H9 (cell line): ENCODE measurements around the gene CATSPER1. TPM values are rescaled to one million over a fixed set of nuclear protein-coding genes. Genes with fewer than 3 reads are reported as not detected.

Experiments
- DNase-seq: peaks from one replicate; pipeline ENCODE4 v3.0.0-alpha.2; 2017
- H2AFZ ChIP-seq: one replicate; pipeline ENCODE4 v1.6.1; 2013; ENCODE audit warnings: mild to moderate bottlenecking, low read length, control low read depth, moderate library complexity
- H2AK5ac ChIP-seq: 2 replicates; pipeline ENCODE4 v1.6.1; 2013; ENCODE audit warnings: low read length, control low read depth, mixed read lengths; ENCODE audit not compliant: insufficient read length
- H2BK120ac ChIP-seq: one replicate; pipeline ENCODE4 v1.6.1; 2013; ENCODE audit warnings: low read depth, mild to moderate bottlenecking, low read length, control low read depth, inconsistent platforms; ENCODE audit not compliant: poor library complexity, severe bottlenecking
- H2BK12ac ChIP-seq: 2 replicates; pipeline ENCODE4 v1.6.1; 2013; ENCODE audit warnings: low read length, control low read depth, mixed read lengths, low read depth; ENCODE audit not compliant: insufficient read length
- H2BK15ac ChIP-seq: 2 replicates; pipeline ENCODE4 v1.6.1; 2013; ENCODE audit warnings: low read depth, low read length, control low read depth
- H2BK20ac ChIP-seq: one replicate; pipeline ENCODE4 v1.6.1; 2013; ENCODE audit warnings: low read depth, mild to moderate bottlenecking, low read length, control low read depth, inconsistent platforms; ENCODE audit not compliant: poor library complexity, severe bottlenecking
- H2BK5ac ChIP-seq: 2 replicates; pipeline ENCODE4 v1.6.1; 2013; ENCODE audit warnings: low read length, control low read depth, mixed read lengths; ENCODE audit not compliant: insufficient read length
- H3K14ac ChIP-seq: 2 replicates; pipeline ENCODE4 v1.6.1; 2013; ENCODE audit warnings: low read length, control low read depth; ENCODE audit not compliant: insufficient read depth
- H3K18ac ChIP-seq: 2 replicates; pipeline ENCODE4 v1.6.1; 2013; ENCODE audit warnings: low read depth, mild to moderate bottlenecking, mixed read lengths, low read length, control low read depth; ENCODE audit not compliant: insufficient read length
- H3K23ac ChIP-seq: 2 replicates; pipeline ENCODE4 v1.6.1; 2013; ENCODE audit warnings: low read length, control low read depth, mixed read lengths, low read depth; ENCODE audit not compliant: insufficient read length
- H3K23me2 ChIP-seq: 2 replicates; pipeline ENCODE4 v1.6.1; 2013; ENCODE audit warnings: low read depth, mild to moderate bottlenecking, mixed read lengths, low read length, control low read depth; ENCODE audit not compliant: insufficient read length, poor library complexity, severe bottlenecking
- H3K27ac ChIP-seq: 2 replicates; pipeline ENCODE4 v1.5.1; 2013; ENCODE audit warnings: low read length, control low read depth, mixed read lengths, low read depth; ENCODE audit not compliant: insufficient read length
- H3K27me3 ChIP-seq: 2 replicates; pipeline ENCODE4 v1.6.1; 2013; ENCODE audit warnings: low read length, control low read depth, inconsistent platforms; ENCODE audit not compliant: insufficient read depth
- H3K4ac ChIP-seq: 2 replicates; pipeline ENCODE4 v1.6.1; 2013; ENCODE audit warnings: low read depth, mild to moderate bottlenecking, control low read depth, inconsistent platforms, low read length, moderate library complexity
- H3K4me1 ChIP-seq: 2 replicates; pipeline ENCODE4 v1.6.1; 2013; ENCODE audit warnings: low read length, control low read depth, inconsistent platforms; ENCODE audit not compliant: insufficient read depth
- H3K4me2 ChIP-seq: 2 replicates; pipeline ENCODE4 v1.6.1; 2013; ENCODE audit warnings: low read length, control low read depth, mixed read lengths; ENCODE audit not compliant: insufficient read length, insufficient read depth
- H3K56ac ChIP-seq: 2 replicates; pipeline ENCODE4 v1.6.1; 2013; ENCODE audit warnings: low read depth, mild to moderate bottlenecking, mixed read lengths, low read length, control low read depth; ENCODE audit not compliant: insufficient read length
- H3K79me1 ChIP-seq: 2 replicates; pipeline ENCODE4 v1.6.1; 2013; ENCODE audit warnings: low read depth, mild to moderate bottlenecking, moderate library complexity, low read length, control low read depth, inconsistent platforms; ENCODE audit not compliant: insufficient read depth, poor library complexity, severe bottlenecking
- H3K79me2 ChIP-seq: 2 replicates; pipeline ENCODE4 v1.6.1; 2013; ENCODE audit warnings: low read length, control low read depth, inconsistent platforms; ENCODE audit not compliant: insufficient read depth
- H3K9ac ChIP-seq: 2 replicates; pipeline ENCODE4 v1.6.1; 2013; ENCODE audit warnings: low read length, control low read depth, mixed read lengths; ENCODE audit not compliant: insufficient read length; ENCODE audit errors: extremely low read depth
- H3K9me3 ChIP-seq: one replicate; pipeline ENCODE4 v1.6.1; 2013; ENCODE audit warnings: low read depth, low read length, inconsistent platforms; ENCODE audit not compliant: control insufficient read depth
- H3T11ph ChIP-seq: one replicate; pipeline ENCODE4 v1.6.1; 2013; ENCODE audit warnings: mild to moderate bottlenecking, low read length, control low read depth, inconsistent platforms
- H4K20me1 ChIP-seq: one replicate; pipeline ENCODE4 v1.6.1; 2013; ENCODE audit not compliant: control insufficient read depth, insufficient read length, insufficient read depth
- H4K5ac ChIP-seq: 2 replicates; pipeline ENCODE4 v1.6.1; 2013; ENCODE audit warnings: low read depth, mild to moderate bottlenecking, mixed read lengths, low read length, control low read depth; ENCODE audit not compliant: insufficient read length
- H4K8ac ChIP-seq: replicated peaks from 2 replicates; pipeline ENCODE4 v1.6.1; 2013; ENCODE audit warnings: low read length, control low read depth, mixed read lengths, low read depth; ENCODE audit not compliant: insufficient read length
- H4K91ac ChIP-seq: 2 replicates; pipeline ENCODE4 v1.6.1; 2013; ENCODE audit warnings: low read depth, mild to moderate bottlenecking, moderate library complexity, mixed read lengths, low read length, control low read depth; ENCODE audit not compliant: insufficient read length
- H3K27ac Mint-ChIP-seq, 3 experiments: 2 replicates in 2 of 3; 3 replicates in 1 of 3; pipeline ENCODE4 v1.8.0; 2020 to 2021; ENCODE audit warnings: mixed read lengths in 3 of 3, mild to moderate bottlenecking in 1 of 3, moderate library complexity in 1 of 3
- H3K27me3 Mint-ChIP-seq: 2 replicates; pipeline ENCODE4 v1.8.0; 2021; ENCODE audit warnings: low read depth, mild to moderate bottlenecking, moderate library complexity, mixed read lengths
- H3K36me3 Mint-ChIP-seq, 3 experiments: 2 replicates in 2 of 3; 3 replicates in 1 of 3; pipeline ENCODE4 v1.8.0; 2020 to 2021; ENCODE audit warnings: low read depth in 3 of 3, mixed read lengths in 3 of 3; ENCODE audit not compliant: insufficient read depth in 1 of 3
- H3K4me1 Mint-ChIP-seq, 2 experiments: 2 replicates each; pipeline ENCODE4 v1.8.0; 2020; ENCODE audit warnings: mixed read lengths in 2 of 2
- H3K4me3 Mint-ChIP-seq, 2 experiments: 2 replicates in 1 of 2; 3 replicates in 1 of 2; pipeline ENCODE4 v1.8.0; 2020 to 2021; ENCODE audit warnings: mild to moderate bottlenecking in 2 of 2, mixed read lengths in 2 of 2, moderate library complexity in 1 of 2
- H3K9me3 Mint-ChIP-seq, 2 experiments: 2 replicates in 1 of 2; 3 replicates in 1 of 2; pipeline ENCODE4 v1.8.0; 2020; ENCODE audit warnings: mild to moderate bottlenecking in 2 of 2, mixed read lengths in 2 of 2, moderate library complexity in 1 of 2
- WGBS: extraction: QIAGEN DNeasy Blood & Tissue Kit; methylation state at CpG from one replicate; pipeline ENCODE4 v1.1.7; 2013; ENCODE audit warnings: missing lambda C conversion rate, low lambda C conversion rate, mixed read lengths; ENCODE audit not compliant: insufficient read length; ENCODE audit errors: extremely low coverage; 5-methylcytosine and 5-hydroxymethylcytosine counted together
- total RNA-seq: library from RNA; stranded (reverse); gene quantifications from 2 replicates; pipeline ENCODE4 v1.2.1, GENCODE V29; 2021
- TF ChIP-seq, protein P1 (sequence below): fragments of 200-600 bp; sonication (generic); conservative IDR thresholded peaks from 3 replicates; pipeline ENCODE4 v1.8.0; 2021; ENCODE audit warnings: antibody characterized with exemption, mild to moderate bottlenecking

Gene CATSPER1
- total RNA-seq, 1 experiment from 2014 or later, result not detected

DNA sequence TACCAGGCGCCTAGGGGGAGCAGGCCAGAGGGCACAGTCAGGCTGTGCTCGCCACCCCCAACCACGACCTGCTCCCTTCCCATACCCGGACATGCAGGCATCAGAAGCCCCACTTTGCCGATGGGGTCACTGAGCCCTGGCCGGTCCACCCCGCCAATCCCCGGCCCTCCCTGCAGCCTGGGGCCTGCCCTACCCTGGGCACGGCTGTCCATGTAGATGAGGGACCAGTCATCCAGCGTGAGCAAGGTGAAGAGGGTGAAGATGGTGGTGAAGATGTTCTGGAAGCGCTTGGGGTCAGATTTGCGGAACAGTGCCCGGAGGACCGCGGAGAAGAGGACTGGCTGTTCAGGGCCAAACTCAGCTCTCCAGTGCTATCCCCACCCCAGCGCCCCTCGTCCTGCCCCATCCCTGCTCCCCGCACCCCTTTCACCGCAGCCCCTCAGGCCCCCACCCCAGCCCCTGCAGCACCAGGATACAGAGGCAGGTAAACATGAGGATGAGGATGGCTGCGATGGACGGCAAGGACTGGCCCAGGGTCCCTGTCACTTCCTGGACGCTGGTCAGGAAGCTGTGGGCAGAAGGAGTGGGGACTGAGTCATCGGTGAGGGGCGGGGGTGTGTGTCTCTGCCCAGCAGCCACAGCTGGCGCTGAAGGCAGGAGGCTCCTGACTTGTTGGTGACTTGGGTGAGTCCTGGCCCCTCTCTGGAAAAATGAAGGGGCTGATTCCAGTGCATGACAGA, 5.5 kb downstream of the CATSPER1 start:
- Histone ChIP-seq H3K27ac (no peak overlapping the region), H2BK20ac (no peak overlapping the region), H3K27me3 (no peaks in the 10 kb centered on the region; the same call in 1 of the 2 replicates), H4K91ac (no peak overlapping the region), H3K4me2 (no peak overlapping the region), H3K18ac (no peak overlapping the region), H3K23me2 (peaks cover 3% of the 10 kb centered on the region), H3K79me1 (no peaks in the 10 kb centered on the region), H2AFZ (no peak overlapping the region), H3K9ac (no peak overlapping the region), H4K20me1 (no peaks in the 10 kb centered on the region), H2BK120ac (no peak overlapping the region), H2BK12ac (no peak overlapping the region), H2BK15ac (no peak overlapping the region), H3K23ac (no peak overlapping the region), H3T11ph (no peak overlapping the region), H4K5ac (no peak overlapping the region), H4K8ac (no peak overlapping the region), H3K14ac (no peak overlapping the region), H2BK5ac (no peak overlapping the region), H3K4me1 (no peaks in the 10 kb centered on the region), H3K56ac (no peak overlapping the region), H3K79me2 (no peaks in the 10 kb centered on the region), H2AK5ac (no peak overlapping the region), H3K4ac (no peak overlapping the region), H3K9me3 (no peaks in the 10 kb centered on the region)
- Mint-ChIP-seq H3K4me3 (no peak overlapping the region), H3K4me1 (peaks cover 0 to 3% of the 10 kb centered on the region in 2 experiments; a peak in 3 of 4 replicates), H3K27me3 (peaks cover 38% of the 10 kb centered on the region), H3K36me3 (no peaks in the 10 kb centered on the region; a peak in 1 of 7 replicates), H3K9me3 (no peaks in the 10 kb centered on the region; a peak in 1 of 5 replicates), H3K27ac (no peak overlapping the region; a peak in 1 of 7 replicates)
- no CpG with 5 or more reads among the region's 25 CpGs for WGBS
- DNase-seq, result no peak
- TF ChIP-seq, protein P1, sequence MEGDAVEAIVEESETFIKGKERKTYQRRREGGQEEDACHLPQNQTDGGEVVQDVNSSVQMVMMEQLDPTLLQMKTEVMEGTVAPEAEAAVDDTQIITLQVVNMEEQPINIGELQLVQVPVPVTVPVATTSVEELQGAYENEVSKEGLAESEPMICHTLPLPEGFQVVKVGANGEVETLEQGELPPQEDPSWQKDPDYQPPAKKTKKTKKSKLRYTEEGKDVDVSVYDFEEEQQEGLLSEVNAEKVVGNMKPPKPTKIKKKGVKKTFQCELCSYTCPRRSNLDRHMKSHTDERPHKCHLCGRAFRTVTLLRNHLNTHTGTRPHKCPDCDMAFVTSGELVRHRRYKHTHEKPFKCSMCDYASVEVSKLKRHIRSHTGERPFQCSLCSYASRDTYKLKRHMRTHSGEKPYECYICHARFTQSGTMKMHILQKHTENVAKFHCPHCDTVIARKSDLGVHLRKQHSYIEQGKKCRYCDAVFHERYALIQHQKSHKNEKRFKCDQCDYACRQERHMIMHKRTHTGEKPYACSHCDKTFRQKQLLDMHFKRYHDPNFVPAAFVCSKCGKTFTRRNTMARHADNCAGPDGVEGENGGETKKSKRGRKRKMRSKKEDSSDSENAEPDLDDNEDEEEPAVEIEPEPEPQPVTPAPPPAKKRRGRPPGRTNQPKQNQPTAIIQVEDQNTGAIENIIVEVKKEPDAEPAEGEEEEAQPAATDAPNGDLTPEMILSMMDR, result no peak
